ENCODE measurements around the gene SLC34A3. TPM values are rescaled to one million over a fixed set of nuclear protein-coding genes. Genes with fewer than 3 reads are reported as not detected.

SLC34A3 gene
- total and polyA plus RNA-seq, 2 of the 8 experiments (the other 6 are each of a cell fraction or from before 2014, with no cell fraction given): 0.08 TPM; not detected in 1

GRCh38 chr9:137187386-137187785, 43.3 kb upstream of the SLC34A3 start:
- Histone ChIP-seq H3K9me3 (ENCODE audit: insufficient read depth in 2 of 2, low read depth in 1 of 2, low read length in 1 of 2) (no peaks in the 10 kb centered on the region), H2AFZ (ENCODE audit: low read length) (no peak overlapping the region), H2BK20ac (ENCODE audit: low read length) (no peak overlapping the region), H3K27ac (ENCODE audit: low read depth, low read length) (no peak overlapping the region), H3K79me1 (ENCODE audit: low read depth, low read length) (peaks cover 5% of the 10 kb centered on the region; the same call in 1 of the 2 replicates), H3K4ac (replicated peaks; ENCODE audit: insufficient read length, low read depth, low read length) (no peak overlapping the region), H4K8ac (ENCODE audit: extremely low read depth, insufficient read depth, low read length) (peak overlapping the region; percentile 96; the same call in 1 of the 2 replicates), H3K23ac (ENCODE audit: insufficient read length) (no peak overlapping the region), H3K36me3 (ENCODE audit: control insufficient read depth in 2 of 4, insufficient read depth in 4 of 4, low read length in 3 of 4) (peaks cover 3 to 20% (median 8%) of the 10 kb centered on the region in 4 experiments; a peak in 6 of 8 replicates), H3K18ac (ENCODE audit: extremely low read depth, low read length) (no peak overlapping the region), H3K79me2 (ENCODE audit: control insufficient read depth in 1 of 2, insufficient read depth in 2 of 2, low read length in 2 of 2) (peaks cover 0 to 30% of the 10 kb centered on the region in 2 experiments; a peak in 2 of 4 replicates), H4K20me1 (replicated peaks in 1 of 2; ENCODE audit: control insufficient read depth in 1 of 2, insufficient read depth in 2 of 2, low read length in 2 of 2) (peaks cover 4 to 29% of the 10 kb centered on the region in 2 experiments), H3K4me2 (ENCODE audit: insufficient read depth in 1 of 2, low read depth in 2 of 2, low read length in 2 of 2) (peak overlapping the region; percentile 83 to 96), H3K4me1 (replicated peaks in 1 of 4; ENCODE audit: control insufficient read depth in 3 of 4, insufficient read depth in 4 of 4, low read length in 3 of 4) (peaks cover 0 to 17% (median 6%) of the 10 kb centered on the region in 4 experiments; a peak in 5 of 7 replicates), H3K23me2 (ENCODE audit: low read depth, low read length) (peaks cover 8% of the 10 kb centered on the region; the same call in 1 of the 2 replicates), H2BK120ac (replicated peaks; ENCODE audit: low read depth, low read length) (no peak overlapping the region), H3K9ac (replicated peaks in 1 of 4; ENCODE audit: extremely low read depth in 1 of 4, low read depth in 3 of 4, low read length in 3 of 4) (peak overlapping the region in 1 of 4 experiments; percentile 78; a peak in 2 of 7 replicates), H3K4me3 (ENCODE audit: extremely low read depth in 1 of 4, insufficient read depth in 2 of 4, low read depth in 3 of 4, low read length in 4 of 4) (peak overlapping the region; percentile 71 to 92 (median 82)), H2BK15ac (ENCODE audit: low read length) (no peak overlapping the region), H4K5ac (ENCODE audit: insufficient read length, low read depth, low read length) (no peak overlapping the region), H4K91ac (replicated peaks; ENCODE audit: insufficient read length, low read length) (no peak overlapping the region), H2BK12ac (ENCODE audit: low read depth, low read length) (no peak overlapping the region), H2AK5ac (ENCODE audit: low read depth, low read length) (no peak overlapping the region), H3K56ac (replicated peaks; ENCODE audit: insufficient read length, low read depth, low read length) (no peak overlapping the region), H3K27me3 (replicated peaks in 1 of 4; ENCODE audit: control insufficient read depth in 3 of 4, extremely low read depth in 1 of 4, insufficient read depth in 3 of 4, low read length in 3 of 4) (no peaks in the 10 kb centered on the region; a peak in 1 of 7 replicates), H3K14ac (ENCODE audit: insufficient read length) (no peak overlapping the region), H2BK5ac (ENCODE audit: low read depth, low read length) (no peak overlapping the region)
- DNase-seq (ENCODE audit: low read depth in 1 of 2, low spot score in 2 of 2): no peak
- POLR2A ChIA-PET (ENCODE audit: partially characterized antibody): interaction anchor here (0.9 to 11.0 kb wide), 13 partner anchors 11 to 58 kb away, joined by 3 to 107 read pairs (median 6); partner anchors contain the start of genes CYSRT1, NDOR1, RNF224 and TMEM203
- no peak for FAIRE-seq
- WGBS, 2 experiments (ENCODE audit: extremely low coverage in 1 of 2, insufficient coverage in 1 of 2, insufficient read length in 1 of 2, insufficient replicate concordance in 2 of 2, low coverage in 1 of 2, low lambda C conversion rate in 2 of 2, missing lambda C conversion rate in 1 of 2): 91% methylated on average over 15 of the region's 15 CpGs; no CpG with 5 or more reads in 1 of the 2 experiments
- CTCF ChIA-PET (ENCODE audit: partially characterized antibody): interaction anchor here (1.0 to 14.0 kb wide), 8 partner anchors 8 to 151 kb away, joined by 3 to 204 read pairs (median 16); partner anchors contain the start of genes CYSRT1, LRRC26, NDOR1 and RNF208

Measured in H1 (cell line).